Glutamatergic neuron (in vitro differentiated cells): ENCODE measurements around the gene GABRG3. TPM values are rescaled to one million over a fixed set of nuclear protein-coding genes. Genes with fewer than 3 reads are reported as not detected.
A peak's percentile ranks its signal among the peaks of the same experiment; 100 is the strongest.

ENCODE experiments used
- DNase-seq: peaks from one replicate; pipeline ENCODE4 v3.0.0; 2022
- H3K27ac Mint-ChIP-seq: one replicate; pipeline ENCODE4 v1.8.0; 2020; ENCODE audit warnings: mild to moderate bottlenecking, mixed read lengths, inconsistent platforms; ENCODE audit not compliant: unreplicated experiment
- H3K27me3 Mint-ChIP-seq: one replicate; pipeline ENCODE4 v1.8.0; 2020; ENCODE audit warnings: mild to moderate bottlenecking, moderate library complexity, mixed read lengths, inconsistent platforms; ENCODE audit not compliant: unreplicated experiment
- H3K36me3 Mint-ChIP-seq: one replicate; pipeline ENCODE4 v1.8.0; 2020; ENCODE audit warnings: mild to moderate bottlenecking, mixed read lengths, inconsistent platforms; ENCODE audit not compliant: unreplicated experiment
- H3K4me1 Mint-ChIP-seq: one replicate; pipeline ENCODE4 v1.8.0; 2020; ENCODE audit warnings: mild to moderate bottlenecking, low read depth, mixed read lengths, inconsistent platforms; ENCODE audit not compliant: unreplicated experiment
- H3K4me3 Mint-ChIP-seq: one replicate; pipeline ENCODE4 v1.8.0; 2020; ENCODE audit warnings: mild to moderate bottlenecking, mixed read lengths, inconsistent platforms; ENCODE audit not compliant: unreplicated experiment
- H3K9me3 Mint-ChIP-seq: one replicate; pipeline ENCODE4 v1.8.0; 2020; ENCODE audit warnings: mild to moderate bottlenecking, moderate library complexity, mixed read lengths, inconsistent platforms; ENCODE audit not compliant: unreplicated experiment
- CTCF ChIP-seq: fragments of 200-600 bp; sonication (generic); IDR thresholded peaks from one replicate; pipeline ENCODE4 v1.5.0; 2021; ENCODE audit not compliant: partially characterized antibody, unreplicated experiment
- total RNA-seq: library from RNA; stranded (reverse); fragmentation: NEBNext Ultra II Directional; extraction: Animal tissue kit (Norgen Biotek cat#: 25700); gene quantifications from one replicate; pipeline ENCODE4 v1.2.1, GENCODE V29; 2021; ENCODE audit not compliant: unreplicated experiment

GABRG3 gene
- total RNA-seq, 1 donor from 2014 or later, result 1.3 TPM

DNA sequence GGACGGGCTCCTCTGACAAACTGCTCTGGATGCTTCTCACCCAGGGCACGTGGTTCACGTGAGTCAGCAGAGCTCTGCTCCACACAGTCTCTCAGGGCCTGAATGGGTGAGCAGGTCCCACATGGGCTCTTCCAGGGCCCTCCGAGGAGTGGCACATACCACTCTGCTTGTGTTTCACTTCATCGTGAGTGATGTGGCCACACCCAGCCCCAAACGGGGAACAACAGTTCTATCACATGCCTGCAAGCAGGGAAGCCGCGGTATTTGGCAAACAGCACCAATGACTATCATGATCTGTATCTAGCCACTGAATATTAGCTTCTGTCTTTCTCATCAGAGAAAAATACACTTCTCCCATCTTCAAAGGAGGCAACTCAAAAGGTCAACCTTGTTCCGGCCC lies 352.8 kb downstream of the GABRG3 start:
- Mint-ChIP-seq H3K27me3 (peaks cover 7% of the 10 kb centered on the region), H3K4me1 (peaks cover 32% of the 10 kb centered on the region), H3K27ac (no peak overlapping the region), H3K4me3 (no peak overlapping the region), H3K9me3 (peaks cover 9% of the 10 kb centered on the region), H3K36me3 (peaks cover 4% of the 10 kb centered on the region)
- DNase-seq, result no peak
- no peak for TF ChIP-seq CTCF

GRCh38 chr15:27324886-27325615 lies 354.1 kb downstream of the GABRG3 start:
- H3K4me3 Mint-ChIP-seq, result peak overlapping the region; percentile 14
- H3K9me3 Mint-ChIP-seq, result peaks cover 9% of the 10 kb centered on the region
- no peak for TF ChIP-seq CTCF
- peaks cover 7% of the 10 kb centered on the region for H3K27me3 Mint-ChIP-seq
- peak; percentile 55 for DNase-seq
- H3K4me1 Mint-ChIP-seq, result peaks cover 33% of the 10 kb centered on the region
- H3K36me3 Mint-ChIP-seq, result peaks cover 4% of the 10 kb centered on the region
- H3K27ac Mint-ChIP-seq, result peak overlapping the region; percentile 36

DNA sequence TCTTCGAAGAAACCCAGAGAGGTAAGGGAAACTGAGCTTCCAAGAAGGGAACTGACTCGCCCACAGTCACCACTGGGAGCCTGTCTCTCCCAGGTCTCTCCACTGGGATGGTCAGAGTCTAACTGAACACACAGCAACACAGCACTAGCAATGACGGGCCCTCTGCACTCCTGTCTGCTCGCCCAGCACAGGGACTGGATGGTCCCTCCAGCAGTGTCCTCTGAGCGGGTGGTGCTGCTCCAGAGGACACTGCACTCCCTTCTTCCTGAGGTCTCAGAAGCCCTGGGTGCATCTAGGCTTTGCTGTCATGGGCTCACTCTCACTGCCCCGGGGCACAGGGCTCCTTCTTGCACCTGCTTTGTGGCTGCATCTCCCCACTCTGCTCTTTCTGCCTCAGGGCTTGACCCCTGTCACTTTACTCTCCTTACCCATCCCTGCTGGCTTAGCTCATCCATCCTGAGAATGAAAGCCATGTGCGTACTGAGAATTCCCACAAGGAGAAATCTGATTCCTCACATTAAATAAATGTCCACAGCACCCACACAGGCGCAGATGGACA lies 356.6 kb downstream of the GABRG3 start:
- Mint-ChIP-seq H3K4me3 (peak overlapping the region; percentile 4), H3K9me3 (peaks cover 9% of the 10 kb centered on the region), H3K36me3 (no peaks in the 10 kb centered on the region), H3K27me3 (peaks cover 9% of the 10 kb centered on the region), H3K27ac (no peak overlapping the region), H3K4me1 (peaks cover 33% of the 10 kb centered on the region)
- peak; percentile 47 for DNase-seq
- TF ChIP-seq CTCF, result no peak

- peaks cover 9% of the 10 kb centered on the region for H3K9me3 Mint-ChIP-seq
- no peak for DNase-seq
- peaks cover 33% of the 10 kb centered on the region for H3K4me1 Mint-ChIP-seq
- no peaks in the 10 kb centered on the region for H3K36me3 Mint-ChIP-seq
- H3K4me3 Mint-ChIP-seq, result no peak overlapping the region
- H3K27ac Mint-ChIP-seq, result no peak overlapping the region
- TF ChIP-seq CTCF, result no peak
- H3K27me3 Mint-ChIP-seq, result peaks cover 9% of the 10 kb centered on the region
Observed at GRCh38 chr15:27328186-27328585, 357.2 kb downstream of the GABRG3 start.

DNA sequence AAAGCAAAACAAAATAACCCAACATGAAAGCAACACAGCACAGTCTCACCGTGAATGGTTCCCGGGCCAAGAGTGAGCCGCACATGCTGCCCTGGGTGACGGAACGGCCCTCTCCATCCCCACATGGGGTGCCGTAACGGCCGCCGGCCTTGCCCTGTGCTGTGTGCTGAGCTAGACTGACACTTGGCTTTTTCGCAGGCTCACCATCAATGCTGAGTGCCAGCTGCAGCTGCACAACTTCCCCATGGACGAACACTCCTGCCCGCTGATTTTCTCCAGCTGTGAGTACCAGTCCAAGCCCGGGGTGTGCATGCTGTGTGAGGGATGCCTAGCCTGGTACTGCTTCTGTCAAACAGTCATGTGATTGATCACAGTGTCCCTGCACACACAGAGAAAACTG lies 357.6 kb downstream of the GABRG3 start:
- DNase-seq, result no peak
- H3K9me3 Mint-ChIP-seq, result peaks cover 9% of the 10 kb centered on the region
- TF ChIP-seq CTCF, result no peak
- H3K4me1 Mint-ChIP-seq, result peaks cover 33% of the 10 kb centered on the region
- H3K27me3 Mint-ChIP-seq, result peaks cover 9% of the 10 kb centered on the region
- no peaks in the 10 kb centered on the region for H3K36me3 Mint-ChIP-seq
- H3K27ac Mint-ChIP-seq, result no peak overlapping the region
- H3K4me3 Mint-ChIP-seq, result no peak overlapping the region
